ENCODE data around the gene UVRAG.
"Not testable (repeated sequence)": the region's sequence is repeated elsewhere in the genome, so short reads cannot be mapped to it uniquely, and the experiment has no call there.

Gene UVRAG

GRCh38 chr11:75973710-75974109 is 158.7 kb downstream of the UVRAG start:
- not testable (repeated sequence) for DNase-seq

DNA sequence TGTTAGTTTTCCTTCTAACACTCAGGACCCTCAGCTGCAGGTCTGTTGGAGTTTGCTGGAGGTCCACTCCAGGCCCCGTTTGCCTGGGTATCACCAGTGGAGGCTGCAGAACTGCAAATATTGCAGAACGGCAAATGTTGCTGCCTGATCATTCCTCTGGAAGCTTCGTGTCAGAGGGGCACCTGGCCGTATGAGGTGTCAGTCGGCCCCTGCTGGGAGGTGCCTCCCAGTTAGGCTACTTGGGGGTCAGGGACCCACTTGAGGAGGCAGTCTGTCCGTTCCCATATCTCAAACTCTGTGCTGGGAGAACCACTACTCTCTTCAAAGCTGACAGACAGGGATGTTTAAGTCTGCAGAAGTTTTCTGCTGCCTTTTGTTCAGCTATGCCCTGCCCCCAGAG is 164.1 kb downstream of the UVRAG start:
- DNase-seq: not testable (repeated sequence)

DNA sequence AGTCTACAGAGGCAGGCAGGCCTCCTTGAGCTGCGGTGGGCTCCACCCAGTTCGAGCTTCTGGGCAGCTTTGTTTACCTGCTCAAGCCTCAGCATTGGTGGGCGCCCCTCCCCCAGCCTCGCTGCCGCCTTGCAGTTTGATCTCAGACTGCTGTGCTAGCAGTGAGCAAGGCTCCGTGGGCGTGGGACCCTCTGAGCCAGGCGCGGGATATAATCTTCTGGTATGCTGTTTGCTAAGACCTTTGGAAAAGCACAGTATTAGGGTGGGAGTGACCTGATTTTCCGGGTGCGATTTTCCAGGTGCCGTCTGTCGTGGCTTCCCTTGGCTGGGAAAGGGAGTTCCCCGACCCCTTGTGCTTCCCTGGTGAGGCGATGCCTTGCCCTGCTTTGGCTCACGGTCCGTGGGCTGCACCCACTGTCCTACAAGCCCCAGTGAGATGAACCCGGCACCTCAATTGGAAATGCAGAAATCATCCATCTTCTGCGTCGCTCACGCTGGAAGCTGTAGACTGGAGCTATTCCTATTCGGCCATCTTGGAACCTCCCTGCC is 164.5 kb downstream of the UVRAG start:
- not testable (repeated sequence) for DNase-seq

GRCh38 chr11:75980031-75980430 is 165.0 kb downstream of the UVRAG start:
- DNase-seq: no peak

DNA sequence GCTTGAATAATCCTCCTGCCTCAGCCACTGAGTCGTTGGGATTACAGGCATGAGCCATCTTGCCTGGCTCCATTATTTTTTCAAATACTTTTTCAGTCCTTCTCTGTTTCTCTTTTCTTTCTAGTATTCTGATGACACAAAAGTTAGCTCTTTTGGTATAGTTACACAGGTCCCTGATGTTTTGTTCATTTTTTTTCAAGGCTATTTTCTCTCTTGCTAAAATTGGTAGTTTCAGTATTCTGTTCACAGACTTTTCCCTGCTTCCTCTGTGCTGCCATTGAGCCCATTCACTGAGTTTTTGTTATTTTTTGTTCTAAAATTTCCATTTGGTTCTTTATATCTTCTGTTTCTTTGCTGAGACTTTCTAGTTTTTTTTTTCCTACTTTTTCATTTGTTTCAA is 166.5 kb downstream of the UVRAG start:
- DNase-seq: no peak

GRCh38 chr11:75982309-75982708 is 167.3 kb downstream of the UVRAG start:
- no peak for DNase-seq

DNA sequence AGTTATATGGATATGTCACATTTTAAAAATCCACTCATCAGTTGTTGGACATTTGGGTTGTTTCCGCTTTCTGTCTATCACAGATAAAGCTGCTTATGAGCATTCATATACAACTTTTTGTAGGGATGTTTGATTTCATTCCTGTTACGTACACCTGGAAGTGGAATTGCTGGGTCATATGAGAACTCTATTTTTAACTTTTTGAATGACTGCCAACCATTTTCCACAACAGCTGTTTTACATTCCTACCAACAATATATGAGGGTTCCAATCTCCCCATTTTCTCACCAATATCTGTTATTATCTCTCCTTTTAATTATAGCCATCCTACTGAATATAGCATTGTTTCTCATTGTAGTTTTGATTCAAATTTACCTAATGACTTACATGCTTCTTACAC is 172.0 kb downstream of the UVRAG start:
- no peak for DNase-seq

DNA sequence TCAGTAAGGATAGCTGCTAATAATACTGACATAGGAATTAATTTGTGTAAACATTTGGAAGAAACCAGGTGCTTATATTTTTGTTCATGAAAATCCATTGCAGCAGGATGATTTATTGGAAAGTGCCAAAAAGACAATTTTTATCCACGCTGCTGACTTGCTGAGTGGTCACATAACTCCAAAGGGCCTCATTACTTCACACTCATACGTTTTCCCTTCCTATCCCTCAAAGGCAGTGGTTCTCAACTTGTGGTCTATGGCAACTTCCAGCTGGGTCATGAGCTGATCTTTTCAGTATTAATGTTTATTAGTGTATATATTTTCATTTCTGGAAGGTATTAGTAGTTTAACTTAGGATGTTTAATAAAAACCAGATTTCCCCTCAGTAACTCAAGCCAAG is 178.1 kb downstream of the UVRAG start:
- DNase-seq: no peak

- no peak for DNase-seq
Observed at GRCh38 chr11:75994616-75995015, 179.6 kb downstream of the UVRAG start.

DNA sequence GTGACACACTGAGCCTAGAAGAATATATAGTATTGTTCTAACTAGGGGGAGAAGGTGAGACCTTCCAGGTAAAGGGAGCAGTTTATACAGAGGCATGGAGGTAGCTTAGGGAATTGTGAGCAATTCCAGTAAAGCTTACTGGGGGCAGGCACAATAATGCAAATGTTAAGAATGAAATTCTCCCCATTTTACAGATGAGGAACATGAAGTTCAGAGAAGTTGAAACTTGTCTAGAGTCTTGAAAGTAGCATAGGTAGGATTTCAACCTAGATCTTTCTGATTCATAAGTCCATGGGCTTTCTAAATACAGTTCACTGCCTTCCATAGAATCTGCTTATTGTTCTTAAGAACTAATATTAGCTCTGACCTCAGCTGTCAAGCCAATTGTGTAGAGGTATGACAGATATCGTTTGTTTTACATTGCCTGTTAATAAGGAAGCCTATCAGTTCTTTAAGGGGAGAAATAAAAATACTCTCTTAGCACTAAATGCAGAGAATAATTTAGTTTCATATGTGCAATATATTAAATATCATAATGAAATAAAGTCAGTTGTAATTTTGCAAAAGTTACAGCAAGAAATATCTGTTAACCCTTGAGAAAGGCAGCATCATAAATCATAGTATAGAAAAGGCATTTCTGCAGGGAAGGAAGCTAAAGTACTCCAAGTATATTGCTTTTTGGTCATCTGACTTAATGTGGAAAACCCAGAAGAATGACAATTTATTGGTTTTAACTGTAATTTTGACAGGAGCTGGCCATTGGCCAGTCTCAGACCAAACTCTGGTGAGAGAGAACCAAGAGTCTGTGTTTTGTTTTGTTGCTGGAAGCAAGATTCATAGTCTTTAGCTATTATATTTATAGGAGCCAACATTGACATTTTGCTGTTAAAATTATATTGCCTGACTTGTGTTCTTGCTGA is 181.8 kb downstream of the UVRAG start:
- no peak for DNase-seq

GRCh38 chr11:76004400-76004799 is 189.4 kb downstream of the UVRAG start:
- DNase-seq: no peak

DNA sequence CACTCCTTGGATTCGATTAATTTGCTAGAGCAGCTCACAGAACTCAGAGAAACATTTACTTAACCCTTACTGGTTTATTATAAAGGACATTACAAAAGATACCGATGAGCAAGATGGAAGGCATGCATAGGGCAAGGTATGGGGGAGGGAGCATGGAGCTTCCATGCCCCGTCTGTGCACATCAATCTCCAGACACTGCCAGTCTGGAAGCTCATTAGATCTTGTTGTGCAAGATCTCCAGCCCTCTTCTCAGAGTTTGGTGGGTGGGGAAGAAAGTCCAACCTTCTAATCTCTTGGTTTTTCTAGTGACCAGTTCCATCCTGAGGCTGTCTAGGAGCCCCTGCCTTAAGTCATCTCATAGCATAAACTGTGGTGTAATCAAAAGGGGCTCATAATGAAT is 190.7 kb downstream of the UVRAG start:
- no peak for DNase-seq

DNA sequence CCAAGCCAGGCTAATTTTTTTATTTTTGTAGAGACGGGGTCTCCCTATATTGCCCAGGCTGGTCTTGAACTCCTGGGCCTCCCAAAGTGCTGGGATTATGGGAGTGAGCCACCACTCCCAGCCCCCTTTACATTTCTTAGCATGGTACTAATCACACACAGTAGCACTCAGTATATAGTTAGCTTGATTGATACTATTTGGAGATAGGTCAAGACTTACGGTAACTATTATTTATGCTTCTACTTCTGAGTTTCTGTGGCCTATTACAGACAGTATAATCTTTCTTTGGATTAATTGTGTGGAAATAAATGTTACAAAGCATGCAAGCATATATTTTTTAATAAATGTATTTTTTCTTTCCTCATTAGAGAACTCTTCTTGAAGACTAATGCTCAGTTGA is 192.2 kb downstream of the UVRAG start:
- DNase-seq: no peak

DNA sequence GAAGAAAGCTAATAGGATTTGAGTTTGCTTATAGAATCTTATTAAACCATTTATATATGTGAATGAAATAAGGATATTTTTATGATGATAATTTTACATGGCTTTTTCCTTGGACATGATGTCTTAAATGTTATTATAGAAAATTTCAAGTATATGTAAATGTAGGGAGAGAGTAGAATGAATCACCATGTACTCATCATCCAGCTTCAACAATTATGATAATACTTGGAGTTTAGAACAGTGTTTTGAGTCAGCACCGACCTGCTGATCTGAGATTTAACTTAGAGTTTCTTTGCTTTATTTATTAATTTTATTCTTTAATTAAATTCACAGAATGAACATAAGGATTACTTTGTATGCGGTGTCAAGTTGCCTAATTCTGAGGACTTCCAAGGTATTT is 193.5 kb downstream of the UVRAG start:
- DNase-seq: no peak

DNA sequence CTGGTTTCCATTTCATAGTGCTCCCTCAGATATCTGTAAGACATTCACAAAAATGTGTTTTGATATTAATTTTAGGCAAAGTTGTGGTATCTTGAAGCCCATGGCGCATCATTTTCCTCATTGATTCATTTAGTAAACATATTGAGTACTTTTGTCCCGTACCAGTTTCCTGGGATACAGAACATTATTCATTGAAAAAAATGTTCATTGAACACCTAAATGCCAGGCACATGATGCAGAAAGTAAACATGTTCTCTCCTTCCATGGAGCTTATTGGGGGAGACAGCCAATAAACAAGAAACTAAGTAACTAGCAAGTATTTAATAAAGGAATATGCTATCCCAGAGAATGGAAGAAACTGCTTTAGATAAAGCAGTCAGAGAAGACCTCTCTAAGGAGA is 195.0 kb downstream of the UVRAG start:
- no peak for DNase-seq

- no peak for DNase-seq
Observed at GRCh38 chr11:76013526-76013925, 198.5 kb downstream of the UVRAG start.

DNA sequence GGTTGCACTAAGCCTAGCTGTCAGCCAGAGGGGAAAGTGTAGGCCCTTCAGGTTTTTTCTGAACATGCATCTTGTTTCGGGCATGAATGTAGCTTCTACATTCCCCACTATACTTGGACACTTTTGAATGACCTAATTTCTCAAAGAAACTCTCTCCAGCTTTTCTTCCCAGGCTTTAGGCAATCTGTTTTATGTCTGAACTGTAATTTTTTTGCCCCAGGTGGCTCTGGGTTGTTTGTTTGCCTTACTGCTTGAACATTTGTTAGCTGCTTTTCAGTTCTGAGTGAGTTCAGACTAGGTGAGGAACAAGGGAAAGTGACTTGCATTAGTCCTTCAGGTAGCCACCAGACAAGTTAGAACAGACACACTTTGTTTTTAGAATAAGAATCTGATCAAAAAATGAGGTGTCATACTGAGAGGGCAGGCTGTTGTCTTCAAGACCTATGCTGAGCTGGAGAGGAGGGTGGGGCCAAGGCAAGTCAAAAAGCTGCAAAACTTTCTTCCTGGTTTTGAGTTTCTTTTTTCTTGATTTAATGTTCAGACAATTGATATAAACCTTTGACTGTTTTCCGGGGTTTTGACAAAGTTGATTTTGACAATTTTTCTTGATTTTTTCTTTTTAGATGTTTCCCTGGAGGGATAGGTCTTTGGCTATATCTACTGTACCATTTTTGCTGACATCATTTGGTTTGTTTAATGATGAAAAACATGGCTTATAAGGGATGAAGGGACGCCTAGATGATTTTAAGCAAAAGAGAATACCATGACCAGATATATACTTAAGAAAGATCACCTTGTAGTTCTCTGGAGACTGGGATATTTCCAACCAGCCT is 208.4 kb downstream of the UVRAG start:
- DNase-seq: no peak

DNA sequence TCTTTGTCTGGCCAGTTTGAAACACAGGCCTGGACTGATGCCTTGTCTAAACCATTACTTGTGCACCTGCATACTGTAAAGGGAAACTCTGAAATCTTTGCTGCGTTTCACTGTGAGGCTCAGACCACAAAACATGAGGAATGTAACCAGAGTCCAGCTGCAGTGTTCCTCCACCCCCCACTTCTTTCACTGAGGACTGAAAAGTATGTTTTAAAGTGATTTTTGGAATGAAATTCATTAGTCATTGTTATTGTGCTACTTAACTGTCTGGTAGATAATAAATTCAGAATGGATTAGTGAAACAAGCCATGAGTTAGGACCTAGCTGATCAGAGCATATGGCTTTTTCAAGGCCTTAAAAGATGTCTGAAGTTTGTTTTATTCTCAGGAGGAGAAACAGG is 210.1 kb downstream of the UVRAG start:
- no peak for DNase-seq

DNA sequence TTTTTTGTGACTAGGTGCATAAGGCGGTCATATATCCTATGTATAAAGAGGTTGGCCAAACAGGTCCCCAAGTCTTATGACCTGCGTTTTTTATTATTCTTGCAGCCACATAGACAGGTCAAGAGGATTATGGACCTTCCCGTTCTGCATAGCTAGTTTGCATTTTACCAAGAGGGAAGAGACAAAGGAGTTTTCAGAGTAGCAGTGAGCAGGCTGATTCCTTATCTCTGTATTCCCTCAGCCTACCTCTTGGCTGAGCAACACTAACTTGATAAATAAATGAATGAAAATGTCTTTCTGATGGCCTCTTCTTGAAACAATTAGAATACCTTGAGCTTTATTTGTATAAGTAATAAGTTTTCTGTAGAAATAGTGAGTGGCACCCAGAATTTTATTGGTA is 210.8 kb downstream of the UVRAG start:
- DNase-seq: no peak

GRCh38 chr11:76026281-76026680 is 211.3 kb downstream of the UVRAG start:
- no peak for DNase-seq

GRCh38 chr11:76026862-76027261 is 211.9 kb downstream of the UVRAG start:
- DNase-seq: no peak

GRCh38 chr11:76030286-76030685 is 215.3 kb downstream of the UVRAG start:
- DNase-seq: no peak

GRCh38 chr11:76030968-76031590 is 216.1 kb downstream of the UVRAG start:
- no peak for DNase-seq
